Measurements from ENCODE around the gene KRT6C.

DNA sequence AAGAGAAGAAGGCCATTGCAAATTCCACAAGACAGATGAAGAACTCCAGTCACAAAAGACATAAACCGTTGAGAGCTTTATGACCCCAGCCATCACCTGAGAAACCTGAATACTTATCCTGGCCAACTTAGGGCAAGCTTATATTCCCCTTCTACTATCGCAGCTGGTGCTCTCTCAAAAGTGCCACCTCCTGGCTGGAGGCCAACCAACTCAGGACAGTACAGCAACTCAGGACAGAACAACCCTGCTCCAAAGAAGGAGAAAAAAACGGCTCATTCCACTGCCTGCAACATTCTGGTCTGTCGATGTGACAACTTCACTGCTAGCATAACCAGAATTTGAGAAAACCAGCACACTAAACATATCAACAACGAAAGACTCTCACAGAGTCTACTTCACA, 11.9 kb downstream of the KRT6C start:
- TF ChIP-seq, protein P1, sequence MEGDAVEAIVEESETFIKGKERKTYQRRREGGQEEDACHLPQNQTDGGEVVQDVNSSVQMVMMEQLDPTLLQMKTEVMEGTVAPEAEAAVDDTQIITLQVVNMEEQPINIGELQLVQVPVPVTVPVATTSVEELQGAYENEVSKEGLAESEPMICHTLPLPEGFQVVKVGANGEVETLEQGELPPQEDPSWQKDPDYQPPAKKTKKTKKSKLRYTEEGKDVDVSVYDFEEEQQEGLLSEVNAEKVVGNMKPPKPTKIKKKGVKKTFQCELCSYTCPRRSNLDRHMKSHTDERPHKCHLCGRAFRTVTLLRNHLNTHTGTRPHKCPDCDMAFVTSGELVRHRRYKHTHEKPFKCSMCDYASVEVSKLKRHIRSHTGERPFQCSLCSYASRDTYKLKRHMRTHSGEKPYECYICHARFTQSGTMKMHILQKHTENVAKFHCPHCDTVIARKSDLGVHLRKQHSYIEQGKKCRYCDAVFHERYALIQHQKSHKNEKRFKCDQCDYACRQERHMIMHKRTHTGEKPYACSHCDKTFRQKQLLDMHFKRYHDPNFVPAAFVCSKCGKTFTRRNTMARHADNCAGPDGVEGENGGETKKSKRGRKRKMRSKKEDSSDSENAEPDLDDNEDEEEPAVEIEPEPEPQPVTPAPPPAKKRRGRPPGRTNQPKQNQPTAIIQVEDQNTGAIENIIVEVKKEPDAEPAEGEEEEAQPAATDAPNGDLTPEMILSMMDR (IDR thresholded peaks at IDR 0.05) = no peak
- no peak for TF ChIP-seq POLR2A (IDR thresholded peaks at IDR 0.05)

Data from heart left ventricle (tissue), 13 donors.